Gastrocnemius medialis (tissue), 4 donors: ENCODE results near the gene NUBPL. TPM values are rescaled to one million over a fixed set of nuclear protein-coding genes. Genes with fewer than 3 reads are reported as not detected.

Experiments
- ATAC-seq, 2 donors: fragments of 150-250 bp; one replicate each; pipeline ENCODE4 v1.9.1; 2016
- DNase-seq, 2 donors: peaks; one replicate each; pipeline ENCODE4 v3.0.0-alpha.2; 2019
- H3K27ac ChIP-seq, 4 donors: fragments of 200-600 bp; sonication (generic); 1 replicate in 1 of 4; 2 replicates in 3 of 4; pipeline ENCODE4 v1.5.1; 2016 to 2018; ENCODE audit warnings: mild to moderate bottlenecking in 2 of 4, moderate library complexity in 1 of 4
- H3K27me3 ChIP-seq, 3 donors: fragments of 200-600 bp; sonication (generic) in 2 of 3; 1 replicate in 1 of 3; 2 replicates in 2 of 3; pipeline versions ENCODE4 v1.5.1 to v1.6.0; 2016 to 2019; ENCODE audit warnings: mild to moderate bottlenecking in 1 of 3, moderate library complexity in 1 of 3
- H3K36me3 ChIP-seq, 2 donors: fragments of 200-600 bp; sonication (generic) in 1 of 2; one replicate each; pipeline ENCODE4 v1.5.1; 2017 to 2018
- H3K4me1 ChIP-seq, 2 donors: fragments of 200-600 bp; sonication (generic) in 1 of 2; one replicate each; pipeline ENCODE4 v1.5.1; 2016 to 2017; ENCODE audit warnings: mild to moderate bottlenecking in 2 of 2
- H3K4me3 ChIP-seq, 4 donors: fragments of 200-600 bp; sonication (generic) in 3 of 4; 1 replicate in 1 of 4; 2 replicates in 3 of 4; pipeline ENCODE4 v1.5.1; 2016 to 2019; ENCODE audit warnings: mild to moderate bottlenecking in 2 of 4
- H3K9me3 ChIP-seq, 3 donors: fragments of 200-600 bp; sonication (generic) in 2 of 3; 1 replicate in 1 of 3; 2 replicates in 2 of 3; pipeline ENCODE4 v1.5.1; 2016 to 2019
- CTCF ChIP-seq, 5 experiments: fragments of 450-650 bp in 3 of 5; fragments of 200-600 bp in 2 of 5; sonication (generic) in 2 of 5; IDR thresholded peaks in 4 of 5; conservative IDR thresholded peaks in 1 of 5; 1 replicate in 4 of 5; 2 replicates in 1 of 5; pipeline ENCODE4 v1.5.1; 2016 to 2019; ENCODE audit warnings: antibody characterized with exemption in 5 of 5, mild to moderate bottlenecking in 3 of 5, moderate library complexity in 3 of 5
- POLR2A ChIP-seq, 2 donors: fragments of 450-650 bp; IDR thresholded peaks; one replicate each; pipeline ENCODE4 v1.6.1; 2017; ENCODE audit warnings: antibody characterized with exemption in 2 of 2, mild to moderate bottlenecking in 2 of 2, moderate library complexity in 2 of 2
- in situ Hi-C, 4 donors: fragments of 200-750 bp; cut with MboI; loops; one replicate each; pipeline versions ENCODE4 v1.15.0 to v1.8.0; 2017; ENCODE audit warnings: low sequenced_read_pairs in 4 of 4
- intact Hi-C: fragments of 100-400 bp; cut with DNase I; formaldehyde crosslinking; loops from one replicate; pipeline ENCODE4 v1.15.1; 2023; ENCODE audit warnings: low total_unique reads
- total RNA-seq, 4 donors: library from RNA; depleted of rRNA; stranded (reverse); fragments of >200 nt; gene quantifications; one replicate each; pipeline versions ENCODE4 v1.1.0 to v1.2.3, GENCODE V29; 2016

The NUBPL gene
- total RNA-seq, 4 donors from 2014 or later: 4.5 to 12.3 (median 7.7) TPM

GRCh38 chr14:31897581-31898186 lies 336.5 kb downstream of the NUBPL start:
- no peak for DNase-seq
- in situ Hi-C loops: no loop called here
- TF ChIP-seq POLR2A (IDR thresholded peaks at IDR 0.05) (no peak), CTCF (IDR thresholded peaks at IDR 0.05 in 4 of 5, conservative IDR thresholded peaks at IDR 0.05 in 1 of 5) (no peak)
- H3K27me3 ChIP-seq: no peaks in the 10 kb centered on the region
- H3K4me3 ChIP-seq: no peak overlapping the region
- H3K9me3 ChIP-seq: no peaks in the 10 kb centered on the region
- intact Hi-C loops: no loop called here
- H3K36me3 ChIP-seq: no peaks in the 10 kb centered on the region
- peaks cover 0 to 4% of the 10 kb centered on the region in 2 donors for H3K4me1 ChIP-seq
- ATAC-seq: no peak
- H3K27ac ChIP-seq: no peak overlapping the region

GRCh38 chr14:31898838-31899528 lies 337.8 kb downstream of the NUBPL start:
- no peaks in the 10 kb centered on the region for H3K36me3 ChIP-seq
- in situ Hi-C loops (no loop called here), intact Hi-C loops (no loop called here)
- H3K4me1 ChIP-seq: no peaks in the 10 kb centered on the region
- DNase-seq (no peak), ATAC-seq (no peak)
- H3K27me3 ChIP-seq: no peaks in the 10 kb centered on the region
- no peak for TF ChIP-seq CTCF (IDR thresholded peaks at IDR 0.05 in 4 of 5, conservative IDR thresholded peaks at IDR 0.05 in 1 of 5)
- TF ChIP-seq POLR2A (IDR thresholded peaks at IDR 0.05): no peak
- no peak overlapping the region for H3K27ac ChIP-seq
- H3K9me3 ChIP-seq: no peaks in the 10 kb centered on the region
- H3K4me3 ChIP-seq: no peak overlapping the region

GRCh38 chr14:31902002-31902401 lies 340.8 kb downstream of the NUBPL start:
- no peak overlapping the region for H3K27ac ChIP-seq
- in situ Hi-C loops (no loop called here), intact Hi-C loops (no loop called here)
- H3K9me3 ChIP-seq: no peaks in the 10 kb centered on the region
- no peak overlapping the region for H3K4me3 ChIP-seq
- TF ChIP-seq POLR2A (IDR thresholded peaks at IDR 0.05) (no peak), CTCF (IDR thresholded peaks at IDR 0.05 in 4 of 5, conservative IDR thresholded peaks at IDR 0.05 in 1 of 5) (no peak)
- H3K4me1 ChIP-seq: no peaks in the 10 kb centered on the region
- no peak for DNase-seq
- no peaks in the 10 kb centered on the region for H3K27me3 ChIP-seq
- no peak for ATAC-seq
- H3K36me3 ChIP-seq: no peaks in the 10 kb centered on the region

GRCh38 chr14:31902945-31903646 lies 341.9 kb downstream of the NUBPL start:
- DNase-seq (no peak), ATAC-seq (no peak)
- H3K9me3 ChIP-seq: no peaks in the 10 kb centered on the region
- no peaks in the 10 kb centered on the region for H3K36me3 ChIP-seq
- H3K27me3 ChIP-seq: no peaks in the 10 kb centered on the region
- TF ChIP-seq POLR2A (IDR thresholded peaks at IDR 0.05) (no peak), CTCF (IDR thresholded peaks at IDR 0.05 in 4 of 5, conservative IDR thresholded peaks at IDR 0.05 in 1 of 5) (no peak)
- intact Hi-C loops (no loop called here), in situ Hi-C loops (no loop called here)
- no peaks in the 10 kb centered on the region for H3K4me1 ChIP-seq
- no peak overlapping the region for H3K4me3 ChIP-seq
- H3K27ac ChIP-seq: no peak overlapping the region
